Skeletal muscle satellite cell (primary cell): ENCODE data around the gene BICC1.

ENCODE experiments used
- H3K27me3 ChIP-seq: 2 replicates; pipeline ENCODE4 v1.7.0; 2013; ENCODE audit warnings: low read length; ENCODE audit not compliant: control insufficient read depth, insufficient read depth
- H3K36me3 ChIP-seq: 2 replicates; pipeline ENCODE4 v1.7.0; 2013; ENCODE audit warnings: mild to moderate bottlenecking, control low read depth, low read length; ENCODE audit not compliant: insufficient read depth
- H3K4me1 ChIP-seq: 2 replicates; pipeline ENCODE4 v1.7.0; 2013; ENCODE audit warnings: low read length; ENCODE audit not compliant: control insufficient read depth, insufficient read depth
- H3K4me2 ChIP-seq: 2 replicates; pipeline ENCODE4 v1.7.0; 2013; ENCODE audit warnings: mild to moderate bottlenecking, low read length
- H3K4me3 ChIP-seq: 2 replicates; pipeline ENCODE4 v1.7.0; 2013; ENCODE audit warnings: low read length
- H3K9ac ChIP-seq: 2 replicates; pipeline ENCODE4 v1.7.0; 2013; ENCODE audit warnings: mild to moderate bottlenecking, low read depth, low read length, moderate library complexity
- H3K9me3 ChIP-seq: replicated peaks from 2 replicates; pipeline ENCODE4 v1.7.0; 2013; ENCODE audit warnings: mild to moderate bottlenecking, control low read depth, low read length

BICC1 gene

GRCh38 chr10:58700591-58700990, 187.9 kb downstream of the BICC1 start:
- no peak overlapping the region for H3K9ac ChIP-seq
- H3K4me3 ChIP-seq, result no peak overlapping the region
- H3K36me3 ChIP-seq, result no peaks in the 10 kb centered on the region
- H3K9me3 ChIP-seq, result no peaks in the 10 kb centered on the region
- peak overlapping the region; percentile 50 for H3K4me2 ChIP-seq
- H3K27me3 ChIP-seq, result no peaks in the 10 kb centered on the region
- peaks cover 72% of the 10 kb centered on the region for H3K4me1 ChIP-seq

GRCh38 chr10:58701405-58702135, 188.9 kb downstream of the BICC1 start:
- Histone ChIP-seq H3K4me1 (peaks cover 75% of the 10 kb centered on the region), H3K9me3 (no peaks in the 10 kb centered on the region), H3K4me2 (peak overlapping the region; percentile 50), H3K4me3 (peak overlapping the region; percentile 18), H3K27me3 (no peaks in the 10 kb centered on the region), H3K9ac (peak overlapping the region; percentile 51), H3K36me3 (no peaks in the 10 kb centered on the region)

GRCh38 chr10:58704226-58704625, 191.6 kb downstream of the BICC1 start:
- H3K9ac ChIP-seq, result peak overlapping the region; percentile 47
- H3K36me3 ChIP-seq, result no peaks in the 10 kb centered on the region
- peak overlapping the region; percentile 61 for H3K4me2 ChIP-seq
- peaks cover 60% of the 10 kb centered on the region for H3K4me1 ChIP-seq
- no peak overlapping the region for H3K4me3 ChIP-seq
- H3K27me3 ChIP-seq, result no peaks in the 10 kb centered on the region
- no peaks in the 10 kb centered on the region for H3K9me3 ChIP-seq

GRCh38 chr10:58704671-58705141, 192.0 kb downstream of the BICC1 start:
- Histone ChIP-seq H3K9me3 (no peaks in the 10 kb centered on the region), H3K4me3 (peak overlapping the region; percentile 19), H3K4me1 (peaks cover 60% of the 10 kb centered on the region), H3K9ac (peak overlapping the region; percentile 47), H3K36me3 (no peaks in the 10 kb centered on the region), H3K4me2 (peak overlapping the region; percentile 61), H3K27me3 (no peaks in the 10 kb centered on the region)

GRCh38 chr10:58706836-58707235, 194.2 kb downstream of the BICC1 start:
- Histone ChIP-seq H3K4me1 (peaks cover 41% of the 10 kb centered on the region), H3K9ac (no peak overlapping the region), H3K27me3 (no peaks in the 10 kb centered on the region), H3K4me3 (no peak overlapping the region), H3K9me3 (no peaks in the 10 kb centered on the region), H3K36me3 (no peaks in the 10 kb centered on the region), H3K4me2 (no peak overlapping the region)

- H3K4me1 ChIP-seq, result no peaks in the 10 kb centered on the region
- H3K27me3 ChIP-seq, result no peaks in the 10 kb centered on the region
- H3K9ac ChIP-seq, result no peak overlapping the region
- H3K4me2 ChIP-seq, result no peak overlapping the region
- H3K36me3 ChIP-seq, result no peaks in the 10 kb centered on the region
- no peaks in the 10 kb centered on the region for H3K9me3 ChIP-seq
- no peak overlapping the region for H3K4me3 ChIP-seq
Measured at GRCh38 chr10:58712141-58712540, 199.5 kb downstream of the BICC1 start.

- no peak overlapping the region for H3K9ac ChIP-seq
- H3K9me3 ChIP-seq, result no peaks in the 10 kb centered on the region
- H3K4me2 ChIP-seq, result no peak overlapping the region
- no peaks in the 10 kb centered on the region for H3K36me3 ChIP-seq
- no peak overlapping the region for H3K4me3 ChIP-seq
- no peaks in the 10 kb centered on the region for H3K27me3 ChIP-seq
- no peaks in the 10 kb centered on the region for H3K4me1 ChIP-seq
Measured at GRCh38 chr10:58712982-58713381, 200.3 kb downstream of the BICC1 start.

GRCh38 chr10:58714409-58714808, 201.7 kb downstream of the BICC1 start:
- H3K9ac ChIP-seq, result no peak overlapping the region
- H3K4me2 ChIP-seq, result no peak overlapping the region
- no peaks in the 10 kb centered on the region for H3K4me1 ChIP-seq
- no peaks in the 10 kb centered on the region for H3K27me3 ChIP-seq
- H3K9me3 ChIP-seq, result no peaks in the 10 kb centered on the region
- no peak overlapping the region for H3K4me3 ChIP-seq
- no peaks in the 10 kb centered on the region for H3K36me3 ChIP-seq

- no peaks in the 10 kb centered on the region for H3K27me3 ChIP-seq
Measured at GRCh38 chr10:58715061-58715460, 202.4 kb downstream of the BICC1 start.

GRCh38 chr10:58718596-58718995, 205.9 kb downstream of the BICC1 start:
- H3K27me3 ChIP-seq, result no peaks in the 10 kb centered on the region
- no peak overlapping the region for H3K4me3 ChIP-seq
- no peaks in the 10 kb centered on the region for H3K9me3 ChIP-seq
- H3K36me3 ChIP-seq, result no peaks in the 10 kb centered on the region
- no peaks in the 10 kb centered on the region for H3K4me1 ChIP-seq
- H3K9ac ChIP-seq, result no peak overlapping the region
- no peak overlapping the region for H3K4me2 ChIP-seq

More at GRCh38 chr10:58715061-58715460, 202.4 kb downstream of the BICC1 start:
- Histone ChIP-seq H3K36me3 (no peaks in the 10 kb centered on the region), H3K4me2 (no peak overlapping the region), H3K4me3 (no peak overlapping the region), H3K9me3 (no peaks in the 10 kb centered on the region), H3K4me1 (no peaks in the 10 kb centered on the region), H3K9ac (no peak overlapping the region)

- no peaks in the 10 kb centered on the region for H3K4me1 ChIP-seq
- no peaks in the 10 kb centered on the region for H3K36me3 ChIP-seq
- no peaks in the 10 kb centered on the region for H3K27me3 ChIP-seq
- no peaks in the 10 kb centered on the region for H3K9me3 ChIP-seq
- no peak overlapping the region for H3K4me3 ChIP-seq
- H3K4me2 ChIP-seq, result no peak overlapping the region
- H3K9ac ChIP-seq, result no peak overlapping the region
Measured at GRCh38 chr10:58721601-58722281, 209.1 kb downstream of the BICC1 start.

- no peaks in the 10 kb centered on the region for H3K4me1 ChIP-seq
- no peak overlapping the region for H3K9ac ChIP-seq
- no peak overlapping the region for H3K4me3 ChIP-seq
- no peaks in the 10 kb centered on the region for H3K36me3 ChIP-seq
- H3K4me2 ChIP-seq, result no peak overlapping the region
- no peaks in the 10 kb centered on the region for H3K27me3 ChIP-seq
- H3K9me3 ChIP-seq, result no peaks in the 10 kb centered on the region
Measured at GRCh38 chr10:58723186-58723585, 210.5 kb downstream of the BICC1 start.
